K562 (cell line): ENCODE results near the gene PCCA. TPM values are rescaled to one million over a fixed set of nuclear protein-coding genes. Genes with fewer than 3 reads are reported as not detected.

ENCODE experiments used
- ATAC-seq: fragments of 200-7000 bp; cut with Tn5 transposase; 3 replicates; pipeline ENCODE4 v1.9.1; 2020; ENCODE audit warnings: moderate library complexity
- BruUV-seq: library from RNA; stranded (reverse); fragments of 400-500 nt; replicated peaks from 2 replicates; lab custom pipeline; 2021; lab: Mats Ljungman, UMichigan
- CTCF ChIA-PET: fragments of 300-600 bp; formaldehyde crosslinking; extraction: SDS; loops from one replicate; lab custom pipeline; 2021; ENCODE audit warnings: low intra/inter-chr PET ratio; lab: Yijun Ruan, JAX
- POLR2A ChIA-PET: fragments of 300-600, 350-650 bp; sonication (Branson Sonifier 250); formaldehyde crosslinking; extraction: SDS; loops from one replicate; lab custom pipeline; 2021; ENCODE audit warnings: antibody characterized with exemption, inconsistent platforms; lab: Yijun Ruan, JAX
- DNase-seq, 4 experiments: peaks; one replicate each; pipeline versions ENCODE4 v3.0.0 to v3.0.0-alpha.2; 2011 to 2018; ENCODE audit warnings: low spot score in 3 of 4, mixed read lengths in 3 of 4; ENCODE audit errors: extremely low read depth in 1 of 4
- FAIRE-seq: peaks from 2 replicates; lab custom pipeline; 2011; peaks lifted over from hg19 to GRCh38; lab: Jason Lieb, UNC
- H2AFZ ChIP-seq: 2 replicates; pipeline ENCODE4 v1.6.0; 2011; ENCODE audit warnings: low read depth, low read length, control low read depth, inconsistent platforms
- H3K27ac ChIP-seq: fragments of 200-600 bp; 3 replicates; pipeline ENCODE4 v1.8.0; 2011; ENCODE audit warnings: low read depth, mild to moderate bottlenecking, control low read depth, inconsistent platforms, low read length, moderate library complexity, mixed read lengths; ENCODE audit errors: extremely low read depth
- H3K27me3 ChIP-seq, 2 experiments: fragments of 300-600 bp in 1 of 2; 2 replicates in 1 of 2; 3 replicates in 1 of 2; pipeline versions ENCODE4 v1.6.0 to v1.8.0; 2011; ENCODE audit warnings: inconsistent platforms in 2 of 2, low read length in 2 of 2, mild to moderate bottlenecking in 1 of 2, mixed read lengths in 1 of 2, moderate library complexity in 1 of 2; ENCODE audit not compliant: control insufficient read depth in 2 of 2, insufficient read depth in 2 of 2
- H3K36me3 ChIP-seq: fragments of 300-600 bp; 3 replicates; pipeline ENCODE4 v1.8.0; 2011; ENCODE audit warnings: mild to moderate bottlenecking, low read length, inconsistent platforms; ENCODE audit not compliant: control insufficient read depth, insufficient read depth
- H3K4me1 ChIP-seq, 2 experiments: fragments of 200-600 bp in 1 of 2; replicated peaks in 1 of 2; 2 replicates in 1 of 2; 3 replicates in 1 of 2; pipeline versions ENCODE4 v1.5.1 to v1.8.0; 2011; ENCODE audit warnings: inconsistent platforms in 2 of 2, low read length in 2 of 2, mild to moderate bottlenecking in 1 of 2, mixed read lengths in 1 of 2, moderate library complexity in 1 of 2; ENCODE audit not compliant: control insufficient read depth in 2 of 2, insufficient read depth in 2 of 2
- H3K4me2 ChIP-seq: 2 replicates; pipeline ENCODE4 v1.6.1; 2011; ENCODE audit warnings: low read length, control low read depth, inconsistent platforms, mixed read lengths; ENCODE audit not compliant: insufficient read depth
- H3K4me3 ChIP-seq: fragments of 200-600 bp; sonication (generic), shearing (Covaris generic); 2 replicates; pipeline ENCODE4 v1.5.1; 2016; ENCODE audit warnings: control low read depth, inconsistent platforms
- H3K79me2 ChIP-seq: fragments of 200-600 bp; 3 replicates; pipeline ENCODE4 v1.8.0; 2011; ENCODE audit warnings: low read length, inconsistent platforms; ENCODE audit not compliant: control insufficient read depth, insufficient read depth
- H3K9ac ChIP-seq, 2 experiments: 2 replicates each; pipeline versions ENCODE4 v1.6.0 to v1.6.1; 2011; ENCODE audit warnings: low read depth in 2 of 2, low read length in 2 of 2, control low read depth in 1 of 2, inconsistent platforms in 1 of 2, mild to moderate bottlenecking in 1 of 2, mixed read lengths in 1 of 2; ENCODE audit not compliant: insufficient read depth in 1 of 2
- H3K9me1 ChIP-seq: one replicate; pipeline ENCODE4 v1.6.0; 2011; ENCODE audit warnings: inconsistent platforms, mild to moderate bottlenecking, low read length, moderate library complexity; ENCODE audit not compliant: control insufficient read depth, insufficient read depth
- H3K9me3 ChIP-seq: replicated peaks from 2 replicates; pipeline ENCODE4 v1.5.1; 2011; ENCODE audit warnings: low read depth, low read length, inconsistent platforms; ENCODE audit not compliant: control insufficient read depth, insufficient read depth
- H4K20me1 ChIP-seq: replicated peaks from 2 replicates; pipeline ENCODE4 v1.6.1; 2011; ENCODE audit warnings: low read length, inconsistent platforms, mixed read lengths; ENCODE audit not compliant: control insufficient read depth, insufficient read depth
- ARID1B ChIP-seq: fragments of 450-650 bp; IDR thresholded peaks from 2 replicates; pipeline ENCODE4 v1.6.1; 2016; ENCODE audit warnings: antibody characterized with exemption, mild to moderate bottlenecking, inconsistent platforms
- BRCA1 ChIP-seq, 2 experiments: fragments of 450-650 bp in 1 of 2; sonication (generic) in 1 of 2; formaldehyde crosslinking in 1 of 2; IDR thresholded peaks; 2 replicates each; pipeline versions ENCODE4 v1.5.0 to v1.6.1; 2017 to 2020; ENCODE audit warnings: mild to moderate bottlenecking in 1 of 2, missing genetic modification reagents in 1 of 2
- BRD4 ChIP-seq: fragments of 200-600 bp; sonication (generic); IDR thresholded peaks from 2 replicates; pipeline ENCODE4 v1.6.1; 2017; ENCODE audit warnings: inconsistent platforms
- FOXK1 ChIP-seq: sonication (generic); formaldehyde crosslinking; IDR thresholded peaks from 2 replicates; pipeline ENCODE4 v1.8.0; 2022; ENCODE audit warnings: missing genetic modification reagents, mild to moderate bottlenecking, borderline replicate concordance
- HIVEP1 ChIP-seq: fragments of 250-450 bp; sonication (Bioruptor Pico); IDR thresholded peaks from 2 replicates; pipeline ENCODE4 v1.4.0; 2020; ENCODE audit warnings: mild to moderate bottlenecking
- HNRNPH1 ChIP-seq: fragments of 200-400 bp; formaldehyde crosslinking; optimal IDR thresholded peaks from 2 replicates; pipeline ENCODE3; 2017; ENCODE audit warnings: low read depth, mild to moderate bottlenecking, low read length, moderate library complexity
- JUND ChIP-seq, 2 experiments: IDR thresholded peaks; 2 replicates in 1 of 2; 3 replicates in 1 of 2; pipeline ENCODE4 v1.6.1; 2011; ENCODE audit warnings: borderline replicate concordance in 2 of 2, low read depth in 2 of 2, low read length in 2 of 2, improper control_type of control experiment in 1 of 2, missing biosample characterization in 1 of 2, missing genetic modification characterization in 1 of 2, missing genetic modification reagents in 1 of 2
- MCM7 ChIP-seq, 2 experiments: fragments of 450-650 bp; IDR thresholded peaks; 2 replicates each; pipeline ENCODE4 v1.6.1; 2016 to 2018
- MIER1 ChIP-seq: fragments of 450-650 bp; IDR thresholded peaks from 2 replicates; pipeline ENCODE4 v1.6.1; 2016; ENCODE audit warnings: antibody characterized with exemption, mild to moderate bottlenecking, low read depth
- POLR2H ChIP-seq: IDR thresholded peaks from 2 replicates; pipeline ENCODE4 v1.6.1; 2016; ENCODE audit warnings: missing genetic modification characterization, low read depth, mild to moderate bottlenecking, control low read depth, missing compliant biosample characterization, moderate library complexity
- SAP30 ChIP-seq: fragments of 200-600 bp; sonication (generic); IDR thresholded peaks from 2 replicates; pipeline ENCODE4 v1.6.1; 2012; ENCODE audit warnings: borderline replicate concordance, low read depth, mild to moderate bottlenecking, moderate library complexity, low read length, control low read depth, inconsistent platforms; ENCODE audit not compliant: insufficient read depth, poor library complexity, severe bottlenecking
- XRCC3 ChIP-seq: fragments of 450-650 bp; IDR thresholded peaks from 2 replicates; pipeline ENCODE4 v1.6.1; 2017; ENCODE audit warnings: mild to moderate bottlenecking, moderate library complexity
- ZBTB12 ChIP-seq: fragments of 250-450 bp; sonication (Bioruptor Pico); IDR thresholded peaks from 2 replicates; pipeline ENCODE4 v1.4.0; 2020
- ZBTB7A ChIP-seq: IDR thresholded peaks from 2 replicates; pipeline ENCODE4 v1.6.1; 2011; ENCODE audit warnings: low read depth, mild to moderate bottlenecking, low read length, moderate library complexity, borderline replicate concordance; ENCODE audit not compliant: control insufficient read depth
- ZEB2 ChIP-seq: fragments of 450-650 bp; IDR thresholded peaks from 2 replicates; pipeline ENCODE4 v1.6.1; 2016
- ZNF347 ChIP-seq: fragments of 450-650 bp; formaldehyde crosslinking; IDR thresholded peaks from 2 replicates; pipeline ENCODE4 v1.4.0; 2020; ENCODE audit warnings: low read depth, mild to moderate bottlenecking, moderate library complexity
- ZNF449 ChIP-seq: fragments of 250-450 bp; sonication (Bioruptor Pico); IDR thresholded peaks from 2 replicates; pipeline ENCODE4 v1.8.0; 2022; ENCODE audit warnings: moderate library complexity, mild to moderate bottlenecking, inconsistent platforms
- WGBS: fragments of 100-300 bp; shearing (Covaris generic); methylation state at CpG from one replicate; pipeline ENCODE4 v1.1.6; 2016; ENCODE audit warnings: low coverage, mixed read lengths; ENCODE audit not compliant: insufficient coverage; ENCODE audit errors: missing lambda C conversion rate; 5-methylcytosine and 5-hydroxymethylcytosine counted together
- in situ Hi-C: fragments of 300-500 bp; cut with MboI; formaldehyde crosslinking; loops from 4 replicates; pipeline ENCODE4 v1.15.0; 2018; ENCODE audit warnings: inconsistent platforms, mixed read lengths
- intact Hi-C: fragments of 100-400 bp; cut with micrococcal nuclease; formaldehyde crosslinking; loops from 2 replicates; pipeline ENCODE4 v1.14.2; 2022
- polyA plus RNA-seq, 8 experiments: library from polyadenylated mRNA; depleted of rRNA in 4 of 8; stranded (reverse) in 5 of 8; unstranded in 3 of 8; fragments of >200 nt; fragmentation: Nextera tagmentation in 2 of 8; fragmentation: Illumina TruSeq in 1 of 8; extraction: Ambion mirVana in 2 of 8; extraction: Trizol in 1 of 8; gene quantifications; 2 replicates each; pipeline versions ENCODE4 v1.2.1 to v1.2.3, GENCODE V29; 2011 to 2014; ENCODE audit warnings: inconsistent platforms in 1 of 8, missing spikeins in 1 of 8
- total RNA-seq, 7 experiments: library from RNA; depleted of rRNA in 6 of 7; stranded (reverse); fragments of >200 nt in 6 of 7; fragmentation: Illumina TruSeq in 2 of 7; extraction: Trizol in 2 of 7; gene quantifications; 2 replicates each; pipeline versions ENCODE4 v1.2.1 to v1.2.3, GENCODE V29; 2011 to 2021; ENCODE audit warnings: low replicate concordance in 1 of 7

Gene PCCA
- total and polyA plus RNA-seq, 9 of the 15 experiments (the other 6 are each of a cell fraction or from before 2014, with no cell fraction given) = 5.2 to 14.1 (median 9.7) TPM

DNA sequence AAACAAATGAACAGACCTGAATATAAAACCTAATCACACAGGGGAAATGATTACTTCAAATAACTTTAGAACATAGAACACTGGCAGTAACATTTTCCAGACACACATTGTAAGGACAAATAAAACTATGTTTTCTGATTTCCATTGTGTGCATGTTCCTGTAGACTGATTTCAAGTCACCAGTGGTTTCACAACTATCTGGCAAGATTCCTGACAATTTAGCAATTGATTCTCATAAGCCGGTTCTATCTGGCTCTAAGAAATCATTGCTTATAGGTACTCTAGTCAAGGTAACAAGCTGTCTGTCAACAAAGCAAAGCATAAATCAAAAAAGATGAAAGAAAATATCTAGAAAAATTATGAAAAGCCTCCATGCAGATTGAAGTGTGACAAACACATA, 19.6 kb upstream of the PCCA start:
- H3K9me3 ChIP-seq = no peaks in the 10 kb centered on the region
- no peaks in the 10 kb centered on the region for H3K9me1 ChIP-seq
- BruUV-seq = no TSS peak
- H3K4me1 ChIP-seq = no peaks in the 10 kb centered on the region
- ATAC-seq (no peak), FAIRE-seq (no peak), DNase-seq (no peak)
- ChIA-PET CTCF (no interaction called here), POLR2A (no interaction called here)
- peaks cover 0 to 3% of the 10 kb centered on the region in 2 experiments; a peak in 1 of 5 replicates for H3K27me3 ChIP-seq
- H3K36me3 ChIP-seq = no peaks in the 10 kb centered on the region
- no peaks in the 10 kb centered on the region for H3K79me2 ChIP-seq
- H3K9ac ChIP-seq = no peak overlapping the region
- intact Hi-C loops (no loop called here), in situ Hi-C loops (no loop called here)
- no peak overlapping the region for H3K27ac ChIP-seq
- H3K4me2 ChIP-seq = no peak overlapping the region
- 0% methylated on average over 1 of the region's 1 CpG for WGBS
- H4K20me1 ChIP-seq = no peaks in the 10 kb centered on the region
- no peak overlapping the region for H2AFZ ChIP-seq
- no peak overlapping the region for H3K4me3 ChIP-seq
- TF ChIP-seq JUND (IDR thresholded peaks at IDR 0.05; ENCODE audit: borderline replicate concordance, low read depth, low read length) (no peak), JUND (tag; IDR thresholded peaks at IDR 0.05; ENCODE audit: borderline replicate concordance, low read depth, low read length) (no peak), ZBTB7A (no peak), HNRNPH1 (no peak), HIVEP1 (no peak), ZBTB12 (CRISPR knock-in tag) (no peak), ZNF347 (no peak), ARID1B (no peak), SAP30 (no peak), FOXK1 (CRISPR knock-in tag) (no peak), BRCA1 (IDR thresholded peaks at IDR 0.05) (no peak), BRCA1 (CRISPR knock-in tag; IDR thresholded peaks at IDR 0.05) (no peak), MCM7 (IDR thresholded peaks at IDR 0.05) (no peak), ZEB2 (no peak), MIER1 (no peak), XRCC3 (no peak), BRD4 (no peak), POLR2H (tag) (no peak), ZNF449 (CRISPR knock-in tag) (no peak)
